WTC11 (cell line): ENCODE measurements around the gene PLD1. TPM values are rescaled to one million over a fixed set of nuclear protein-coding genes. Genes with fewer than 3 reads are reported as not detected.

ENCODE experiments used
- ATAC-seq: fragments of 200-7000 bp; cut with Tn5 transposase; 2 replicates; pipeline ENCODE4 v1.10.0; 2021; ENCODE audit warnings: mild to moderate bottlenecking, moderate library complexity
- Bru-seq: library from RNA; stranded (reverse); fragments of 400-500 nt; gene quantifications from one replicate; lab custom pipeline; 2021; lab: Mats Ljungman, UMichigan
- CTCF ChIA-PET: fragments of 300-600 bp; sonication (Branson Sonifier 250); formaldehyde crosslinking; loops from one replicate; lab custom pipeline; 2021; ENCODE audit warnings: antibody characterized with exemption; lab: Charles Lee
- POLR2A ChIA-PET: fragments of 350-600 bp; sonication (Branson Sonifier 250); formaldehyde crosslinking; loops from one replicate; lab custom pipeline; 2021; ENCODE audit warnings: antibody characterized with exemption; lab: Charles Lee
- DNase-seq: peaks from one replicate; pipeline ENCODE4 v3.0.0; 2021; ENCODE audit warnings: low spot score
- H3K27ac Mint-ChIP-seq: 2 replicates; pipeline ENCODE4 v1.8.0; 2021; ENCODE audit warnings: mixed read lengths
- H3K27me3 Mint-ChIP-seq: 2 replicates; pipeline ENCODE4 v1.8.0; 2021; ENCODE audit warnings: low read depth, mild to moderate bottlenecking, moderate library complexity, mixed read lengths
- H3K36me3 Mint-ChIP-seq: 2 replicates; pipeline ENCODE4 v1.8.0; 2021; ENCODE audit warnings: mixed read lengths
- H3K4me1 Mint-ChIP-seq: 2 replicates; pipeline ENCODE4 v1.8.0; 2022; ENCODE audit warnings: mixed read lengths
- H3K4me3 Mint-ChIP-seq: 2 replicates; pipeline ENCODE4 v1.8.0; 2021; ENCODE audit warnings: mild to moderate bottlenecking, moderate library complexity, mixed read lengths
- H3K9me3 Mint-ChIP-seq: 2 replicates; pipeline ENCODE4 v1.8.0; 2021; ENCODE audit warnings: mixed read lengths
- ELF4 ChIP-seq: sonication (generic); formaldehyde crosslinking; IDR thresholded peaks from 2 replicates; pipeline ENCODE4 v1.8.1; 2022; ENCODE audit warnings: low read depth, mild to moderate bottlenecking, moderate library complexity, missing genetic modification reagents
- ESRRA ChIP-seq: sonication (generic); formaldehyde crosslinking; IDR thresholded peaks from 2 replicates; pipeline ENCODE4 v1.8.1; 2022; ENCODE audit warnings: mild to moderate bottlenecking, missing genetic modification reagents, borderline replicate concordance
- ETV6 ChIP-seq: sonication (generic); formaldehyde crosslinking; IDR thresholded peaks from 2 replicates; pipeline ENCODE4 v1.8.1; 2022; ENCODE audit warnings: mild to moderate bottlenecking, missing genetic modification reagents
- GABPB1 ChIP-seq: sonication (generic); formaldehyde crosslinking; IDR thresholded peaks from 2 replicates; pipeline ENCODE4 v1.8.1; 2023; ENCODE audit warnings: mild to moderate bottlenecking, missing genetic modification reagents
- GRHL2 ChIP-seq: fragments of 250-450 bp; sonication (Bioruptor Pico); IDR thresholded peaks from 2 replicates; pipeline ENCODE4 v1.8.0; 2022; ENCODE audit warnings: mild to moderate bottlenecking, moderate library complexity; ENCODE audit not compliant: insufficient replicate concordance, severe bottlenecking
- GTF2I ChIP-seq: fragments of 250-450 bp; sonication (Bioruptor Pico); conservative IDR thresholded peaks from 2 replicates; pipeline ENCODE4 v1.4.0; 2021; ENCODE audit warnings: mild to moderate bottlenecking
- IRF2 ChIP-seq: sonication (generic); formaldehyde crosslinking; IDR thresholded peaks from 2 replicates; pipeline ENCODE4 v1.8.0; 2022; ENCODE audit warnings: low read depth, missing genetic modification reagents, borderline replicate concordance
- JAZF1 ChIP-seq: fragments of 250-450 bp; sonication (Bioruptor Pico); IDR thresholded peaks from 2 replicates; pipeline ENCODE4 v1.9.0; 2021; ENCODE audit warnings: moderate library complexity, mild to moderate bottlenecking, inconsistent platforms
- MYBL2 ChIP-seq: sonication (generic); formaldehyde crosslinking; IDR thresholded peaks from 2 replicates; pipeline ENCODE4 v1.8.1; 2023; ENCODE audit warnings: mild to moderate bottlenecking, moderate library complexity, missing genetic modification reagents
- NFYB ChIP-seq: sonication (generic); formaldehyde crosslinking; conservative IDR thresholded peaks from 2 replicates; pipeline ENCODE4 v1.8.0; 2022; ENCODE audit warnings: low read depth, missing genetic modification reagents
- PRRX2 ChIP-seq: fragments of 250-450 bp; sonication (Bioruptor Pico); IDR thresholded peaks from 2 replicates; pipeline ENCODE4 v1.8.0; 2021; ENCODE audit warnings: mild to moderate bottlenecking
- SP1 ChIP-seq: sonication (generic); formaldehyde crosslinking; conservative IDR thresholded peaks from 2 replicates; pipeline ENCODE4 v1.8.1; 2022; ENCODE audit warnings: missing genetic modification reagents
- ZNF121 ChIP-seq: sonication (generic); formaldehyde crosslinking; IDR thresholded peaks from 2 replicates; pipeline ENCODE4 v1.8.0; 2023; ENCODE audit warnings: missing genetic modification reagents
- ZNF423 ChIP-seq: fragments of 250-450 bp; sonication (Bioruptor Pico); IDR thresholded peaks from 2 replicates; pipeline ENCODE4 v2.1.2; 2022; ENCODE audit warnings: mild to moderate bottlenecking, moderate library complexity
- long read RNA-seq, 3 experiments: library from RNA in 1 of 3; library from capped mRNA in 1 of 3; library from polyadenylated mRNA in 1 of 3; unstranded in 2 of 3; stranded (forward) in 1 of 3; transcript quantifications; one replicate each; pipeline ENCODE4 v2.0.0, GENCODE V29; 2021
- total RNA-seq: library from RNA; stranded (reverse); gene quantifications from 3 replicates; pipeline ENCODE4 v1.2.3, GENCODE V29; 2021
- TF ChIP-seq, protein P1 (sequence below): sonication (generic); formaldehyde crosslinking; IDR thresholded peaks from 2 replicates; pipeline ENCODE4 v1.8.1; 2023; ENCODE audit warnings: mild to moderate bottlenecking, moderate library complexity, missing genetic modification reagents
- TF ChIP-seq, protein P2 (sequence below): sonication (generic); formaldehyde crosslinking; IDR thresholded peaks from 2 replicates; pipeline ENCODE4 v1.8.0; 2022; ENCODE audit warnings: mild to moderate bottlenecking, missing genetic modification reagents
- TF ChIP-seq, protein P3 (sequence below): sonication (generic); formaldehyde crosslinking; IDR thresholded peaks from 2 replicates; pipeline ENCODE4 v1.8.0; 2022; ENCODE audit warnings: mild to moderate bottlenecking, missing genetic modification reagents
- TF ChIP-seq, protein P4 (sequence below): sonication (generic); formaldehyde crosslinking; conservative IDR thresholded peaks from 2 replicates; pipeline ENCODE4 v1.8.1; 2022; ENCODE audit warnings: mild to moderate bottlenecking, missing genetic modification reagents
- TF ChIP-seq, protein P5 (sequence below): sonication (generic); formaldehyde crosslinking; IDR thresholded peaks from 2 replicates; pipeline ENCODE4 v1.8.0; 2022; ENCODE audit warnings: mild to moderate bottlenecking, missing genetic modification reagents
- TF ChIP-seq, protein P6 (sequence below): sonication (generic); formaldehyde crosslinking; IDR thresholded peaks from 2 replicates; pipeline ENCODE4 v1.8.0; 2022; ENCODE audit warnings: missing genetic modification reagents
- TF ChIP-seq, protein P7 (sequence below): sonication (generic); formaldehyde crosslinking; IDR thresholded peaks from 2 replicates; pipeline ENCODE4 v1.8.1; 2023; ENCODE audit warnings: mild to moderate bottlenecking, missing genetic modification reagents, moderate library complexity

Gene PLD1, protein sequence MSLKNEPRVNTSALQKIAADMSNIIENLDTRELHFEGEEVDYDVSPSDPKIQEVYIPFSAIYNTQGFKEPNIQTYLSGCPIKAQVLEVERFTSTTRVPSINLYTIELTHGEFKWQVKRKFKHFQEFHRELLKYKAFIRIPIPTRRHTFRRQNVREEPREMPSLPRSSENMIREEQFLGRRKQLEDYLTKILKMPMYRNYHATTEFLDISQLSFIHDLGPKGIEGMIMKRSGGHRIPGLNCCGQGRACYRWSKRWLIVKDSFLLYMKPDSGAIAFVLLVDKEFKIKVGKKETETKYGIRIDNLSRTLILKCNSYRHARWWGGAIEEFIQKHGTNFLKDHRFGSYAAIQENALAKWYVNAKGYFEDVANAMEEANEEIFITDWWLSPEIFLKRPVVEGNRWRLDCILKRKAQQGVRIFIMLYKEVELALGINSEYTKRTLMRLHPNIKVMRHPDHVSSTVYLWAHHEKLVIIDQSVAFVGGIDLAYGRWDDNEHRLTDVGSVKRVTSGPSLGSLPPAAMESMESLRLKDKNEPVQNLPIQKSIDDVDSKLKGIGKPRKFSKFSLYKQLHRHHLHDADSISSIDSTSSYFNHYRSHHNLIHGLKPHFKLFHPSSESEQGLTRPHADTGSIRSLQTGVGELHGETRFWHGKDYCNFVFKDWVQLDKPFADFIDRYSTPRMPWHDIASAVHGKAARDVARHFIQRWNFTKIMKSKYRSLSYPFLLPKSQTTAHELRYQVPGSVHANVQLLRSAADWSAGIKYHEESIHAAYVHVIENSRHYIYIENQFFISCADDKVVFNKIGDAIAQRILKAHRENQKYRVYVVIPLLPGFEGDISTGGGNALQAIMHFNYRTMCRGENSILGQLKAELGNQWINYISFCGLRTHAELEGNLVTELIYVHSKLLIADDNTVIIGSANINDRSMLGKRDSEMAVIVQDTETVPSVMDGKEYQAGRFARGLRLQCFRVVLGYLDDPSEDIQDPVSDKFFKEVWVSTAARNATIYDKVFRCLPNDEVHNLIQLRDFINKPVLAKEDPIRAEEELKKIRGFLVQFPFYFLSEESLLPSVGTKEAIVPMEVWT
- total RNA-seq (3.2 to 4.0 TPM (median 3.6 TPM) in 3 replicates), Bru-seq, nascent RNA (percentile 33 among the genes with signal in this experiment)
- long read RNA-seq, experiment 1, full-length matches to known transcripts = 2 of 5 reads
- long read RNA-seq, experiment 1, partial matches to known transcripts = 1 of 5 reads
- long read RNA-seq, experiment 1, other reads (novel, unspliced or antisense) = 2 of 5 reads
- long read RNA-seq, experiment 2, full-length matches to known transcripts = 1 of 2 reads
- long read RNA-seq, experiment 2, partial matches to known transcripts = 1 of 2 reads
- long read RNA-seq, experiment 2, other reads (novel, unspliced or antisense) = 0 of 2 reads
- long read RNA-seq, experiment 3 = 0 reads

DNA sequence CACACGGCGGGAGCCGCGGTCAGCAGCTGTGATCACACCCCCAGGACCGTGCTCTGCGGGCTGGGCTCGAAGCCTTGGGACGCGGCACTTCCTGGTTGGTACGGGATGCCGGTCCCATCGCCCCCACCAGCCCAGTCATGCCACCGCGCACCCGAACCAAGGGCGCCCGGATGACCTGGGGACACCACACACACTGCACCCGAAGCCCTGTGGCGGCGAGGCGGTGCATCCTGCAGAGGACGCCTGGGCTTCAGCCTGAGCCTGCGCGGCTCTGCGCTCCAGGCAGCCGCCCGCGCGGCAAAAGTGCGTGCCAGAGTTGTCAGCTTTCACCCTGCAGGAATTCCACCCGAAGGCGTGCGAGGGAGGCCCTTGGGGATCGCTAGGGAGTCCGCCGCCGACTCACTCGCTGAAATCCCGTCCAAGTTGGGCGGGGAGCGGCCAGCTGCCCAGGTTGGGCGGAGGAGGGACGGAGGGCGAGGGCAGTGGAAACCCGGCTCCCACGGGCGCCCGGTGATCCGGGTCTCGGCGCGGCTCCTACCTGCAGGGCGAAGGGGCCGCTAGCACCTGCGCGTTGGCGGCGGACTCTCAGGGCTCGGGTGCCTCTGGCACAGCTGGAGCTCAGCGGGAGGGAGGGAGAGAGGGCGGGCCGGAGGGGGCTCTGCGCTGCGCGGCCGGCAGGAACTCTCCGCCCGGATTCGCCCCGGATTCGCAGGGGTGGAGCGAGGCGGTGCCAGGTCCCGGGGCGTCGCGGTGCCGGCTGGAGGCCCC lies at the start of gene PLD1:
TSS of gene PLD1 (minus strand) at position 623 of the 768 bp plus-strand sequence. CDS start 72,432 bp downstream, outside the sequence.
- peak; percentile 67 for DNase-seq
- ChIA-PET CTCF (interaction anchor here (1.4 to 1.9 kb wide), 4 partner anchors 20 to 522 kb away, joined by 5 to 8 read pairs (median 6); no protein-coding TSS in a partner anchor), POLR2A (no interaction called here)
- H3K36me3 Mint-ChIP-seq = no peaks in the 10 kb centered on the region
- peak within 1 kb of the TSS; percentile 77 for H3K4me3 Mint-ChIP-seq
- peaks cover 39% of the 10 kb centered on the region for H3K27me3 Mint-ChIP-seq
- no peaks in the 10 kb centered on the region for H3K9me3 Mint-ChIP-seq
- peak; percentile 71 for ATAC-seq
- H3K4me1 Mint-ChIP-seq = peaks cover 10% of the 10 kb centered on the region
- no peak within 1 kb of the TSS for H3K27ac Mint-ChIP-seq
- TF ChIP-seq ZNF423 = peak; percentile 69
- TF ChIP-seq, protein P1, sequence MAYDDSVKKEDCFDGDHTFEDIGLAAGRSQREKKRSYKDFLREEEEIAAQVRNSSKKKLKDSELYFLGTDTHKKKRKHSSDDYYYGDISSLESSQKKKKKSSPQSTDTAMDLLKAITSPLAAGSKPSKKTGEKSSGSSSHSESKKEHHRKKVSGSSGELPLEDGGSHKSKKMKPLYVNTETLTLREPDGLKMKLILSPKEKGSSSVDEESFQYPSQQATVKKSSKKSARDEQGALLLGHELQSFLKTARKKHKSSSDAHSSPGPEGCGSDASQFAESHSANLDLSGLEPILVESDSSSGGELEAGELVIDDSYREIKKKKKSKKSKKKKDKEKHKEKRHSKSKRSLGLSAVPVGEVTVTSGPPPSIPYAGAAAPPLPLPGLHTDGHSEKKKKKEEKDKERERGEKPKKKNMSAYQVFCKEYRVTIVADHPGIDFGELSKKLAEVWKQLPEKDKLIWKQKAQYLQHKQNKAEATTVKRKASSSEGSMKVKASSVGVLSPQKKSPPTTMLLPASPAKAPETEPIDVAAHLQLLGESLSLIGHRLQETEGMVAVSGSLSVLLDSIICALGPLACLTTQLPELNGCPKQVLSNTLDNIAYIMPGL (CRISPR knock-in tag) = 0 out of 2 replicates have a peak, but pooled peaks have one; percentile 24
- TF ChIP-seq, protein P2, sequence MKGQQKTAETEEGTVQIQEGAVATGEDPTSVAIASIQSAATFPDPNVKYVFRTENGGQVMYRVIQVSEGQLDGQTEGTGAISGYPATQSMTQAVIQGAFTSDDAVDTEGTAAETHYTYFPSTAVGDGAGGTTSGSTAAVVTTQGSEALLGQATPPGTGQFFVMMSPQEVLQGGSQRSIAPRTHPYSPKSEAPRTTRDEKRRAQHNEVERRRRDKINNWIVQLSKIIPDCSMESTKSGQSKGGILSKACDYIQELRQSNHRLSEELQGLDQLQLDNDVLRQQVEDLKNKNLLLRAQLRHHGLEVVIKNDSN = 0 out of 2 replicates have a peak, but pooled peaks have one; percentile 33
- TF ChIP-seq PRRX2 = no peak
- TF ChIP-seq ZNF121 (CRISPR knock-in tag) = 0 out of 2 replicates have a peak, but pooled peaks have one; percentile 25
- TF ChIP-seq ELF4 (CRISPR knock-in tag) = no peak
- TF ChIP-seq, protein P3, sequence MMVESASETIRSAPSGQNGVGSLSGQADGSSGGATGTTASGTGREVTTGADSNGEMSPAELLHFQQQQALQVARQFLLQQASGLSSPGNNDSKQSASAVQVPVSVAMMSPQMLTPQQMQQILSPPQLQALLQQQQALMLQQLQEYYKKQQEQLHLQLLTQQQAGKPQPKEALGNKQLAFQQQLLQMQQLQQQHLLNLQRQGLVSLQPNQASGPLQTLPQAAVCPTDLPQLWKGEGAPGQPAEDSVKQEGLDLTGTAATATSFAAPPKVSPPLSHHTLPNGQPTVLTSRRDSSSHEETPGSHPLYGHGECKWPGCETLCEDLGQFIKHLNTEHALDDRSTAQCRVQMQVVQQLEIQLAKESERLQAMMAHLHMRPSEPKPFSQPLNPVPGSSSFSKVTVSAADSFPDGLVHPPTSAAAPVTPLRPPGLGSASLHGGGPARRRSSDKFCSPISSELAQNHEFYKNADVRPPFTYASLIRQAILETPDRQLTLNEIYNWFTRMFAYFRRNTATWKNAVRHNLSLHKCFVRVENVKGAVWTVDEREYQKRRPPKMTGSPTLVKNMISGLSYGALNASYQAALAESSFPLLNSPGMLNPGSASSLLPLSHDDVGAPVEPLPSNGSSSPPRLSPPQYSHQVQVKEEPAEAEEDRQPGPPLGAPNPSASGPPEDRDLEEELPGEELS (CRISPR knock-in tag) = peak; percentile 79
- TF ChIP-seq GRHL2 (CRISPR knock-in tag) = no peak
- TF ChIP-seq SP1 (CRISPR knock-in tag) = 0 out of 2 replicates have a peak, but pooled peaks have one; percentile 51
- TF ChIP-seq, protein P4, sequence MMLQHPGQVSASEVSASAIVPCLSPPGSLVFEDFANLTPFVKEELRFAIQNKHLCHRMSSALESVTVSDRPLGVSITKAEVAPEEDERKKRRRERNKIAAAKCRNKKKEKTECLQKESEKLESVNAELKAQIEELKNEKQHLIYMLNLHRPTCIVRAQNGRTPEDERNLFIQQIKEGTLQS (CRISPR knock-in tag) = no peak
- TF ChIP-seq GABPB1 (CRISPR knock-in tag) = peak; percentile 76; the same call in 1 of the 2 replicates
- no peak for TF ChIP-seq JAZF1 (CRISPR knock-in tag)
- peak; percentile 3; the same call in 1 of the 2 replicates for TF ChIP-seq NFYB
- TF ChIP-seq, protein P5, sequence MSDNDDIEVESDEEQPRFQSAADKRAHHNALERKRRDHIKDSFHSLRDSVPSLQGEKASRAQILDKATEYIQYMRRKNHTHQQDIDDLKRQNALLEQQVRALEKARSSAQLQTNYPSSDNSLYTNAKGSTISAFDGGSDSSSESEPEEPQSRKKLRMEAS (CRISPR knock-in tag) = peak; percentile 52
- TF ChIP-seq, protein P6, sequence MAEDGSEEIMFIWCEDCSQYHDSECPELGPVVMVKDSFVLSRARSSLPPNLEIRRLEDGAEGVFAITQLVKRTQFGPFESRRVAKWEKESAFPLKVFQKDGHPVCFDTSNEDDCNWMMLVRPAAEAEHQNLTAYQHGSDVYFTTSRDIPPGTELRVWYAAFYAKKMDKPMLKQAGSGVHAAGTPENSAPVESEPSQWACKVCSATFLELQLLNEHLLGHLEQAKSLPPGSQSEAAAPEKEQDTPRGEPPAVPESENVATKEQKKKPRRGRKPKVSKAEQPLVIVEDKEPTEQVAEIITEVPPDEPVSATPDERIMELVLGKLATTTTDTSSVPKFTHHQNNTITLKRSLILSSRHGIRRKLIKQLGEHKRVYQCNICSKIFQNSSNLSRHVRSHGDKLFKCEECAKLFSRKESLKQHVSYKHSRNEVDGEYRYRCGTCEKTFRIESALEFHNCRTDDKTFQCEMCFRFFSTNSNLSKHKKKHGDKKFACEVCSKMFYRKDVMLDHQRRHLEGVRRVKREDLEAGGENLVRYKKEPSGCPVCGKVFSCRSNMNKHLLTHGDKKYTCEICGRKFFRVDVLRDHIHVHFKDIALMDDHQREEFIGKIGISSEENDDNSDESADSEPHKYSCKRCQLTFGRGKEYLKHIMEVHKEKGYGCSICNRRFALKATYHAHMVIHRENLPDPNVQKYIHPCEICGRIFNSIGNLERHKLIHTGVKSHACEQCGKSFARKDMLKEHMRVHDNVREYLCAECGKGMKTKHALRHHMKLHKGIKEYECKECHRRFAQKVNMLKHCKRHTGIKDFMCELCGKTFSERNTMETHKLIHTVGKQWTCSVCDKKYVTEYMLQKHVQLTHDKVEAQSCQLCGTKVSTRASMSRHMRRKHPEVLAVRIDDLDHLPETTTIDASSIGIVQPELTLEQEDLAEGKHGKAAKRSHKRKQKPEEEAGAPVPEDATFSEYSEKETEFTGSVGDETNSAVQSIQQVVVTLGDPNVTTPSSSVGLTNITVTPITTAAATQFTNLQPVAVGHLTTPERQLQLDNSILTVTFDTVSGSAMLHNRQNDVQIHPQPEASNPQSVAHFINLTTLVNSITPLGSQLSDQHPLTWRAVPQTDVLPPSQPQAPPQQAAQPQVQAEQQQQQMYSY (CRISPR knock-in tag) = no peak
- TF ChIP-seq IRF2 (CRISPR knock-in tag) = no peak
- TF ChIP-seq ETV6 (CRISPR knock-in tag) = peak; percentile 79
- TF ChIP-seq GTF2I (CRISPR knock-in tag) = no peak
- TF ChIP-seq, protein P7, sequence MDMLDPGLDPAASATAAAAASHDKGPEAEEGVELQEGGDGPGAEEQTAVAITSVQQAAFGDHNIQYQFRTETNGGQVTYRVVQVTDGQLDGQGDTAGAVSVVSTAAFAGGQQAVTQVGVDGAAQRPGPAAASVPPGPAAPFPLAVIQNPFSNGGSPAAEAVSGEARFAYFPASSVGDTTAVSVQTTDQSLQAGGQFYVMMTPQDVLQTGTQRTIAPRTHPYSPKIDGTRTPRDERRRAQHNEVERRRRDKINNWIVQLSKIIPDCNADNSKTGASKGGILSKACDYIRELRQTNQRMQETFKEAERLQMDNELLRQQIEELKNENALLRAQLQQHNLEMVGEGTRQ (CRISPR knock-in tag) = no peak
- 0 out of 2 replicates have a peak, but pooled peaks have one; percentile 44 for TF ChIP-seq MYBL2 (CRISPR knock-in tag)
- TF ChIP-seq ESRRA (CRISPR knock-in tag) = peak; percentile 64
